K562 (cell line): ENCODE measurements around the gene CPE. TPM values are rescaled to one million over a fixed set of nuclear protein-coding genes. Genes with fewer than 3 reads are reported as not detected.

Experiments
- ARID1B ChIP-seq: fragments of 450-650 bp; IDR thresholded peaks from 2 replicates; pipeline ENCODE4 v1.6.1; 2016; ENCODE audit warnings: antibody characterized with exemption, mild to moderate bottlenecking, inconsistent platforms
- DMBX1 ChIP-seq: fragments of 250-450 bp; sonication (Bioruptor Pico); IDR thresholded peaks from 2 replicates; pipeline ENCODE4 v1.8.0; 2022; ENCODE audit warnings: inconsistent platforms, mild to moderate bottlenecking, moderate library complexity, borderline replicate concordance
- EGR1 ChIP-seq: fragments of 450-650 bp; conservative IDR thresholded peaks from 2 replicates; pipeline ENCODE4 v1.6.1; 2017; ENCODE audit warnings: mild to moderate bottlenecking
- FOXO4 ChIP-seq: fragments of 450-650 bp; formaldehyde crosslinking; IDR thresholded peaks from 2 replicates; pipeline ENCODE4 v1.4.0; 2020; ENCODE audit warnings: mild to moderate bottlenecking, moderate library complexity
- HMGXB4 ChIP-seq: sonication (generic); formaldehyde crosslinking; IDR thresholded peaks from 2 replicates; pipeline ENCODE4 v1.8.1; 2023; ENCODE audit warnings: mild to moderate bottlenecking, missing genetic modification reagents
- KDM1A ChIP-seq, 2 experiments: fragments of 450-650 bp; IDR thresholded peaks; 2 replicates each; pipeline ENCODE4 v1.6.1; 2016; ENCODE audit warnings: mild to moderate bottlenecking in 2 of 2
- KDM4B ChIP-seq, 2 experiments: fragments of 450-650 bp in 1 of 2; sonication (generic) in 1 of 2; IDR thresholded peaks; 2 replicates each; pipeline ENCODE4 v1.6.1; 2016 to 2017; ENCODE audit warnings: borderline replicate concordance in 2 of 2, antibody characterized with exemption in 1 of 2, low read depth in 1 of 2, mild to moderate bottlenecking in 1 of 2
- LARP7 ChIP-seq: fragments of 450-650 bp; IDR thresholded peaks from 2 replicates; pipeline ENCODE4 v1.6.1; 2016
- MAX ChIP-seq: sonication (generic); formaldehyde crosslinking; IDR thresholded peaks from 2 replicates; pipeline ENCODE4 v1.9.0; 2022; ENCODE audit warnings: mild to moderate bottlenecking, missing genetic modification reagents
- POLR3G ChIP-seq: IDR thresholded peaks from 2 replicates; pipeline ENCODE4 v1.6.1; 2011; ENCODE audit not compliant: insufficient read length, insufficient replicate concordance; ENCODE audit errors: extremely low read depth
- PRPF4 ChIP-seq: fragments of 200-400 bp; formaldehyde crosslinking; IDR thresholded peaks from one replicate; pipeline ENCODE4 v1.6.1; 2017; ENCODE audit warnings: low read length, low read depth, mild to moderate bottlenecking; ENCODE audit not compliant: insufficient read depth, poor library complexity, severe bottlenecking
- PTRF ChIP-seq: fragments of 450-650 bp; IDR thresholded peaks from 2 replicates; pipeline ENCODE4 v1.6.1; 2016; ENCODE audit warnings: mild to moderate bottlenecking, missing genetic modification characterization, missing compliant biosample characterization
- PURB ChIP-seq: sonication (generic); formaldehyde crosslinking; IDR thresholded peaks from 2 replicates; pipeline ENCODE4 v1.9.0; 2021; ENCODE audit warnings: low read depth, mild to moderate bottlenecking, missing genetic modification reagents
- SAP30 ChIP-seq: fragments of 200-600 bp; sonication (generic); IDR thresholded peaks from 2 replicates; pipeline ENCODE4 v1.6.1; 2012; ENCODE audit warnings: borderline replicate concordance, low read depth, mild to moderate bottlenecking, moderate library complexity, low read length, control low read depth, inconsistent platforms; ENCODE audit not compliant: insufficient read depth, poor library complexity, severe bottlenecking
- SIRT6 ChIP-seq: IDR thresholded peaks from one replicate; pipeline ENCODE4 v1.6.1; 2012; ENCODE audit warnings: low read depth, mild to moderate bottlenecking, control low read depth, inconsistent platforms, low read length, moderate library complexity
- SLC30A9 ChIP-seq: fragments of 250-450 bp; sonication (Bioruptor Pico); IDR thresholded peaks from 2 replicates; pipeline ENCODE4 v1.8.0; 2022; ENCODE audit warnings: mild to moderate bottlenecking, moderate library complexity
- ZBTB26 ChIP-seq: fragments of 450-650 bp; formaldehyde crosslinking; IDR thresholded peaks from 2 replicates; pipeline ENCODE4 v1.4.0; 2022; ENCODE audit warnings: missing genetic modification characterization
- ZNF584 ChIP-seq: fragments of 200-800 bp; sonication (Bioruptor generic); IDR thresholded peaks from 2 replicates; pipeline ENCODE4 v1.6.1; 2016; ENCODE audit warnings: low read depth, mild to moderate bottlenecking, missing genetic modification characterization, missing compliant biosample characterization
- ZNF592 ChIP-seq: fragments of 450-650 bp; IDR thresholded peaks from 2 replicates; pipeline ENCODE4 v1.6.1; 2017; ENCODE audit warnings: antibody characterized with exemption, mild to moderate bottlenecking
- polyA plus RNA-seq, 8 experiments: library from polyadenylated mRNA; depleted of rRNA in 4 of 8; stranded (reverse) in 5 of 8; unstranded in 3 of 8; fragments of >200 nt; fragmentation: Nextera tagmentation in 2 of 8; fragmentation: Illumina TruSeq in 1 of 8; extraction: Ambion mirVana in 2 of 8; extraction: Trizol in 1 of 8; gene quantifications; 2 replicates each; pipeline versions ENCODE4 v1.2.1 to v1.2.3, GENCODE V29; 2011 to 2014; ENCODE audit warnings: inconsistent platforms in 1 of 8, missing spikeins in 1 of 8
- total RNA-seq, 7 experiments: library from RNA; depleted of rRNA in 6 of 7; stranded (reverse); fragments of >200 nt in 6 of 7; fragmentation: Illumina TruSeq in 2 of 7; extraction: Trizol in 2 of 7; gene quantifications; 2 replicates each; pipeline versions ENCODE4 v1.2.1 to v1.2.3, GENCODE V29; 2011 to 2021; ENCODE audit warnings: low replicate concordance in 1 of 7

CPE gene
- total and polyA plus RNA-seq, 9 of the 15 experiments (the other 6 are each of a cell fraction or from before 2014, with no cell fraction given): 0.04 to 0.16 (median 0.06) TPM; not detected in 4

- no peak for TF ChIP-seq FOXO4 (CRISPR knock-in tag)
- no peak for TF ChIP-seq HMGXB4 (CRISPR knock-in tag)
- TF ChIP-seq SAP30: no peak
- TF ChIP-seq ZNF584 (CRISPR knock-in tag): no peak
- no peak for TF ChIP-seq PURB (CRISPR knock-in tag)
- no peak for TF ChIP-seq SLC30A9 (CRISPR knock-in tag)
- TF ChIP-seq EGR1: no peak
- TF ChIP-seq ZBTB26 (CRISPR knock-in tag): no peak
- TF ChIP-seq ARID1B: 0 out of 2 replicates have a peak, but pooled peaks have one; percentile 6
- no peak for TF ChIP-seq MAX (CRISPR knock-in tag)
- no peak for TF ChIP-seq PRPF4
- no peak for TF ChIP-seq SIRT6
- no peak for TF ChIP-seq POLR3G
- TF ChIP-seq DMBX1 (CRISPR knock-in tag): no peak
- no peak for TF ChIP-seq KDM1A (IDR thresholded peaks at IDR 0.05)
- peak; percentile 80; the same call in 1 of the 2 replicates for TF ChIP-seq LARP7
- no peak for TF ChIP-seq PTRF (tag)
- TF ChIP-seq KDM4B (IDR thresholded peaks at IDR 0.05; ENCODE audit: borderline replicate concordance in 2 of 2, low read depth in 1 of 2): no peak
- TF ChIP-seq ZNF592: no peak
These were observed 47.0 kb upstream of the CPE start (continued) for GRCh38 chr4:165331823-165332222.
